HEK293 (cell line): ENCODE results near the gene LFNG.

Source experiments
- GFI1B ChIP-seq: fragments of 450-650 bp; formaldehyde crosslinking; IDR thresholded peaks from 2 replicates; pipeline ENCODE4 v1.5.1; 2016; ENCODE audit warnings: missing biosample characterization, missing genetic modification characterization
- ZNF157 ChIP-seq: fragments of 450-650 bp; formaldehyde crosslinking; IDR thresholded peaks from 2 replicates; pipeline ENCODE4 v1.5.1; 2016; ENCODE audit warnings: missing biosample characterization, missing genetic modification characterization
- ZNF274 ChIP-seq, 2 experiments: fragments of 200-500 bp in 1 of 2; fragments of 450-650 bp in 1 of 2; sonication (Bioruptor generic) in 1 of 2; formaldehyde crosslinking in 1 of 2; IDR thresholded peaks; 2 replicates each; pipeline versions ENCODE4 v1.5.1 to v1.6.1; 2014 to 2016; ENCODE audit warnings: borderline replicate concordance in 1 of 2, inconsistent platforms in 1 of 2, low read length in 1 of 2, missing biosample characterization in 1 of 2, missing genetic modification characterization in 1 of 2
- ZNF530 ChIP-seq: fragments of 450-650 bp; formaldehyde crosslinking; IDR thresholded peaks from 2 replicates; pipeline ENCODE4 v1.5.1; 2016; ENCODE audit warnings: low read depth, missing biosample characterization, missing genetic modification characterization
- ZNF558 ChIP-seq: fragments of 450-650 bp; formaldehyde crosslinking; IDR thresholded peaks from 2 replicates; pipeline ENCODE4 v1.5.1; 2016; ENCODE audit warnings: missing biosample characterization, missing genetic modification characterization
- TF ChIP-seq, protein P1 (sequence below): fragments of 450-650 bp; formaldehyde crosslinking; IDR thresholded peaks from 2 replicates; pipeline ENCODE4 v1.5.1; 2016; ENCODE audit warnings: missing biosample characterization, missing genetic modification characterization
- TF ChIP-seq, protein P2 (sequence below): fragments of 450-650 bp; formaldehyde crosslinking; IDR thresholded peaks from 2 replicates; pipeline ENCODE4 v1.5.1; 2016; ENCODE audit warnings: missing biosample characterization, missing genetic modification characterization
- TF ChIP-seq, protein P3 (sequence below): sonication (generic); formaldehyde crosslinking; IDR thresholded peaks from 2 replicates; pipeline ENCODE4 v1.8.1; 2022; ENCODE audit warnings: mild to moderate bottlenecking, moderate library complexity, missing genetic modification reagents
- TF ChIP-seq, protein P4 (sequence below): fragments of 450-650 bp; formaldehyde crosslinking; IDR thresholded peaks from 2 replicates; pipeline ENCODE4 v1.5.1; 2017; ENCODE audit warnings: missing biosample characterization, missing genetic modification characterization
- TF ChIP-seq, protein P5 (sequence below): fragments of 450-650 bp; formaldehyde crosslinking; IDR thresholded peaks from 2 replicates; pipeline ENCODE4 v1.5.1; 2016; ENCODE audit warnings: missing biosample characterization, missing genetic modification characterization

DNA sequence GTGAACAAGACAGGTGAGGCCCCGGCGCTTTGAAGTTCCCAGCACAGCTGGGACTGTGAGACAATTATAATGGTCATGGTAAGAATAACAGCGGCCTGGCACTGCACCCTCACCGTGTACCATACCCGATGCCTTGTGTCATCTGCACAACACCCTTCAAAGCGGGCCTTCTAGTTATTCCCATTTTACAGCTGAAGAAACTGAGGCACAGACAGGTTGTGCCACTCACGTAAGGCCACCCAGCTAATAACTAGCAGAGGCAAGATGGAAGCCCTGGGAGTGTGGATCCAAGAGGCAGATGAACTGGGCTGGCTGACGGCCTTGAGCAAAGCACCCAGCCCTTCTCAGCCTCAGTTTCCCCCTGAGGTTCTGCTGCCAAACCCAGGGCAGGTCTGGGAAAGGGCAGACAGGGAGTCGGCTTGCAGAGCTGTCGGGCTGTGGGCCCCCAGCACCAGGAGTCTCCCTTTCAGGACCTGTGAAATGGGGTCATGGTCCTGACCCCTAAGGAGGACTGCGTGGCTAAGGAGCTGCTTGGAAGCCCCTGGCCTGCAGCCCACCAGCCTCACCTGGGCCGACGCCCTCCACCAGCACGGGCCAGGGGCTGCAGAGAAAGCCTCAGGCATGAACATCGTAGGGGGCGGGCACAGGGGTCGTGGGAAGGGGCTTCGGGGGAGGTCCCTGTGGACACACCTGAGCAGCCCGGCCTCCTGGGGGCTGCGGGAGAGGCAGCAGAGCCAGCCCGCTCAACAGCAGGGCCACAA, 15.3 kb upstream of the LFNG start:
- TF ChIP-seq, protein P1, sequence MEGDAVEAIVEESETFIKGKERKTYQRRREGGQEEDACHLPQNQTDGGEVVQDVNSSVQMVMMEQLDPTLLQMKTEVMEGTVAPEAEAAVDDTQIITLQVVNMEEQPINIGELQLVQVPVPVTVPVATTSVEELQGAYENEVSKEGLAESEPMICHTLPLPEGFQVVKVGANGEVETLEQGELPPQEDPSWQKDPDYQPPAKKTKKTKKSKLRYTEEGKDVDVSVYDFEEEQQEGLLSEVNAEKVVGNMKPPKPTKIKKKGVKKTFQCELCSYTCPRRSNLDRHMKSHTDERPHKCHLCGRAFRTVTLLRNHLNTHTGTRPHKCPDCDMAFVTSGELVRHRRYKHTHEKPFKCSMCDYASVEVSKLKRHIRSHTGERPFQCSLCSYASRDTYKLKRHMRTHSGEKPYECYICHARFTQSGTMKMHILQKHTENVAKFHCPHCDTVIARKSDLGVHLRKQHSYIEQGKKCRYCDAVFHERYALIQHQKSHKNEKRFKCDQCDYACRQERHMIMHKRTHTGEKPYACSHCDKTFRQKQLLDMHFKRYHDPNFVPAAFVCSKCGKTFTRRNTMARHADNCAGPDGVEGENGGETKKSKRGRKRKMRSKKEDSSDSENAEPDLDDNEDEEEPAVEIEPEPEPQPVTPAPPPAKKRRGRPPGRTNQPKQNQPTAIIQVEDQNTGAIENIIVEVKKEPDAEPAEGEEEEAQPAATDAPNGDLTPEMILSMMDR (tag by site-specific recombination): no peak
- TF ChIP-seq ZNF157 (no peak), ZNF530 (no peak), ZNF558 (no peak), ZNF274 (IDR thresholded peaks at IDR 0.05; ENCODE audit: low read length) (no peak), ZNF274 (tag by site-specific recombination; IDR thresholded peaks at IDR 0.05; ENCODE audit: borderline replicate concordance) (no peak), GFI1B (tag by site-specific recombination) (no peak)
- TF ChIP-seq, protein P2, sequence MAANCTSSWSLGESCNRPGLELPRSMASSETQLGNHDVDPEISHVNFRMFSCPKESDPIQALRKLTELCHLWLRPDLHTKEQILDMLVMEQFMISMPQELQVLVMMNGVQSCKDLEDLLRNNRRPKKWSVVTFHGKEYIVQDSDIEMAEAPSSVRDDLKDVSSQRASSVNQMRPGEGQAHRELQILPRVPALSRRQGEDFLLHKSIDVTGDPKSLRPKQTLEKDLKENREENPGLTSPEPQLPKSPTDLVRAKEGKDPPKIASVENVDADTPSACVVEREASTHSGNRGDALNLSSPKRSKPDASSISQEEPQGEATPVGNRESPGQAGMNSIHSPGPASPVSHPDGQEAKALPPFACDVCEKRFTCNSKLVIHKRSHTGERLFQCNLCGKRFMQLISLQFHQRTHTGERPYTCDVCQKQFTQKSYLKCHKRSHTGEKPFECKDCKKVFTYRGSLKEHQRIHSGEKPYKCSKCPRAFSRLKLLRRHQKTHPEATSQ (tag by site-specific recombination): no peak
- TF ChIP-seq, protein P3, sequence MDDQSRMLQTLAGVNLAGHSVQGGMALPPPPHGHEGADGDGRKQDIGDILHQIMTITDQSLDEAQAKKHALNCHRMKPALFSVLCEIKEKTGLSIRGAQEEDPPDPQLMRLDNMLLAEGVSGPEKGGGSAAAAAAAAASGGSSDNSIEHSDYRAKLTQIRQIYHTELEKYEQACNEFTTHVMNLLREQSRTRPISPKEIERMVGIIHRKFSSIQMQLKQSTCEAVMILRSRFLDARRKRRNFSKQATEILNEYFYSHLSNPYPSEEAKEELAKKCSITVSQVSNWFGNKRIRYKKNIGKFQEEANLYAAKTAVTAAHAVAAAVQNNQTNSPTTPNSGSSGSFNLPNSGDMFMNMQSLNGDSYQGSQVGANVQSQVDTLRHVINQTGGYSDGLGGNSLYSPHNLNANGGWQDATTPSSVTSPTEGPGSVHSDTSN: no peak
- TF ChIP-seq, protein P4, sequence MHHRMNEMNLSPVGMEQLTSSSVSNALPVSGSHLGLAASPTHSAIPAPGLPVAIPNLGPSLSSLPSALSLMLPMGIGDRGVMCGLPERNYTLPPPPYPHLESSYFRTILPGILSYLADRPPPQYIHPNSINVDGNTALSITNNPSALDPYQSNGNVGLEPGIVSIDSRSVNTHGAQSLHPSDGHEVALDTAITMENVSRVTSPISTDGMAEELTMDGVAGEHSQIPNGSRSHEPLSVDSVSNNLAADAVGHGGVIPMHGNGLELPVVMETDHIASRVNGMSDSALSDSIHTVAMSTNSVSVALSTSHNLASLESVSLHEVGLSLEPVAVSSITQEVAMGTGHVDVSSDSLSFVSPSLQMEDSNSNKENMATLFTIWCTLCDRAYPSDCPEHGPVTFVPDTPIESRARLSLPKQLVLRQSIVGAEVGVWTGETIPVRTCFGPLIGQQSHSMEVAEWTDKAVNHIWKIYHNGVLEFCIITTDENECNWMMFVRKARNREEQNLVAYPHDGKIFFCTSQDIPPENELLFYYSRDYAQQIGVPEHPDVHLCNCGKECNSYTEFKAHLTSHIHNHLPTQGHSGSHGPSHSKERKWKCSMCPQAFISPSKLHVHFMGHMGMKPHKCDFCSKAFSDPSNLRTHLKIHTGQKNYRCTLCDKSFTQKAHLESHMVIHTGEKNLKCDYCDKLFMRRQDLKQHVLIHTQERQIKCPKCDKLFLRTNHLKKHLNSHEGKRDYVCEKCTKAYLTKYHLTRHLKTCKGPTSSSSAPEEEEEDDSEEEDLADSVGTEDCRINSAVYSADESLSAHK: no peak
- TF ChIP-seq, protein P5, sequence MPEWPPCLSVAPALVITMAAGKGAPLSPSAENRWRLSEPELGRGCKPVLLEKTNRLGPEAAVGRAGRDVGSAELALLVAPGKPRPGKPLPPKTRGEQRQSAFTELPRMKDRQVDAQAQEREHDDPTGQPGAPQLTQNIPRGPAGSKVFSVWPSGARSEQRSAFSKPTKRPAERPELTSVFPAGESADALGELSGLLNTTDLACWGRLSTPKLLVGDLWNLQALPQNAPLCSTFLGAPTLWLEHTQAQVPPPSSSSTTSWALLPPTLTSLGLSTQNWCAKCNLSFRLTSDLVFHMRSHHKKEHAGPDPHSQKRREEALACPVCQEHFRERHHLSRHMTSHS (tag by site-specific recombination): no peak
